Nephron (organoid): ENCODE data around the gene TRIP6.

Source experiments
- H3K27ac Mint-ChIP-seq, 3 experiments: 2 replicates each; pipeline ENCODE4 v1.8.0; 2020; ENCODE audit warnings: mixed read lengths in 3 of 3, mild to moderate bottlenecking in 2 of 3, moderate library complexity in 1 of 3
- H3K27me3 Mint-ChIP-seq: 2 replicates; pipeline ENCODE4 v1.8.0; 2021; ENCODE audit warnings: low read depth, mild to moderate bottlenecking, moderate library complexity, mixed read lengths
- H3K36me3 Mint-ChIP-seq: 2 replicates; pipeline ENCODE4 v1.8.0; 2020; ENCODE audit warnings: low read depth, mixed read lengths
- H3K4me1 Mint-ChIP-seq: 2 replicates; pipeline ENCODE4 v1.8.0; 2020; ENCODE audit warnings: mixed read lengths
- H3K4me3 Mint-ChIP-seq, 3 experiments: 2 replicates each; pipeline ENCODE4 v1.8.0; 2020; ENCODE audit warnings: mild to moderate bottlenecking in 3 of 3, mixed read lengths in 3 of 3, moderate library complexity in 2 of 3
- H3K9me3 Mint-ChIP-seq: 2 replicates; pipeline ENCODE4 v1.8.0; 2020; ENCODE audit warnings: mixed read lengths
- TF ChIP-seq, protein P1 (sequence below), 3 experiments: fragments of 200-600 bp; sonication (generic); IDR thresholded peaks; one replicate each; pipeline ENCODE4 v1.5.0; 2021; ENCODE audit warnings: antibody characterized with exemption in 3 of 3; ENCODE audit not compliant: unreplicated experiment in 3 of 3

Gene TRIP6

DNA sequence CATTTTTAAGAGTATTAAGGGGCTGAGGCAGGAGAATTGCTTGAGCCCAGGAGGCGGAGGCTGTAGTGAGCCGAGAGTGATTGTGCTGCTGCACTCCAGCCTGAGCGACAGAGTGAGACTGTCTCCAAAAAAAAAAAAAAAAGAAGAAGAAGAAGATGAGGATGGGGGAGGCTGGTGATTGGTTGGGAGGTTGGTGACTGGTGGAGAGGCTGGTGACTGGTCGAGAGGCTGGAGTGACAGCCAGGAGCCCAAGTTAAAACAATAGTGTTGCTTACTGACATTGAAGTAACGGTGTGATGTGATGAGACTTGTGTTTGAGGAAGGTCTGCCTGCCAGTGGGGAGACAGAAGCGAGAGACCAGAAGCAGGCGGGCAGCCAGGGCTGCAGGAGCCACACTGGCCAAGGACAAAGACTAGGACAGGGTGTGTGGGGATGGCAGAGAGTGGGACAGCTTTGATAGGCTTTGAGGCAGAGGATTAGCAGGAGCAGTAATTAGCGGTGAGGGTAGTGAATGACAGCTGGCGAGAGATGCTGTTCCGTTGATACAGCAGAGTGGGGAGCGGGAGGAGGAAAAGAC is 12.6 kb downstream of the TRIP6 start:
- Mint-ChIP-seq H3K9me3 (no peaks in the 10 kb centered on the region), H3K27me3 (no peaks in the 10 kb centered on the region), H3K4me1 (peaks cover 42% of the 10 kb centered on the region), H3K36me3 (peaks cover 87% of the 10 kb centered on the region), H3K27ac (peak overlapping the region in 1 of 3 experiments; percentile 10), H3K4me3 (no peak overlapping the region)
- TF ChIP-seq, protein P1, sequence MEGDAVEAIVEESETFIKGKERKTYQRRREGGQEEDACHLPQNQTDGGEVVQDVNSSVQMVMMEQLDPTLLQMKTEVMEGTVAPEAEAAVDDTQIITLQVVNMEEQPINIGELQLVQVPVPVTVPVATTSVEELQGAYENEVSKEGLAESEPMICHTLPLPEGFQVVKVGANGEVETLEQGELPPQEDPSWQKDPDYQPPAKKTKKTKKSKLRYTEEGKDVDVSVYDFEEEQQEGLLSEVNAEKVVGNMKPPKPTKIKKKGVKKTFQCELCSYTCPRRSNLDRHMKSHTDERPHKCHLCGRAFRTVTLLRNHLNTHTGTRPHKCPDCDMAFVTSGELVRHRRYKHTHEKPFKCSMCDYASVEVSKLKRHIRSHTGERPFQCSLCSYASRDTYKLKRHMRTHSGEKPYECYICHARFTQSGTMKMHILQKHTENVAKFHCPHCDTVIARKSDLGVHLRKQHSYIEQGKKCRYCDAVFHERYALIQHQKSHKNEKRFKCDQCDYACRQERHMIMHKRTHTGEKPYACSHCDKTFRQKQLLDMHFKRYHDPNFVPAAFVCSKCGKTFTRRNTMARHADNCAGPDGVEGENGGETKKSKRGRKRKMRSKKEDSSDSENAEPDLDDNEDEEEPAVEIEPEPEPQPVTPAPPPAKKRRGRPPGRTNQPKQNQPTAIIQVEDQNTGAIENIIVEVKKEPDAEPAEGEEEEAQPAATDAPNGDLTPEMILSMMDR (IDR thresholded peaks at IDR 0.05; ENCODE audit: unreplicated experiment in 3 of 3): no peak

DNA sequence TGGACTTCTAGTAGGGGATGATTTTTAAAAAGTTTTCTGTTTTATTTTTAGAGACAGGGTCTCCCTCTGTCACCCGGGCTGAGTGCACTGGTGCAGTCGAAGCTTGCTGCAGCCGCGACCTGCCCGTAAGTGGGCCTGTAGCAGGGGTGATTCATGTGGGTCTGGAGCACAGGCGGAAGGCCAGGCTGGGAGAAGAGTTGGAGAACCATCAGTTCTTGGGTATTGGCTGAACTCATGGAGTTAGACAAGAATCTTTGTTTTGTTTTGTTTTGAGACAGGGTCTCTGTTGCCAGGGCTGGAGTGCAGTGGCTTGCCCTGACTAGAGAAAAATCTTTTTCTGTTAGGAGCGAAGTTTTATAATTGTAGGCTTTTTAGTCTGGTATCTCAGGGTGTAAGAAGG is 13.5 kb downstream of the TRIP6 start:
- H3K9me3 Mint-ChIP-seq: no peaks in the 10 kb centered on the region
- no peaks in the 10 kb centered on the region for H3K27me3 Mint-ChIP-seq
- TF ChIP-seq, protein P1 (IDR thresholded peaks at IDR 0.05; ENCODE audit: unreplicated experiment in 3 of 3): no peak
- no peak overlapping the region for H3K4me3 Mint-ChIP-seq
- peak overlapping the region in 1 of 3 experiments; percentile 19 for H3K27ac Mint-ChIP-seq
- peaks cover 88% of the 10 kb centered on the region for H3K36me3 Mint-ChIP-seq
- peaks cover 39% of the 10 kb centered on the region for H3K4me1 Mint-ChIP-seq

DNA sequence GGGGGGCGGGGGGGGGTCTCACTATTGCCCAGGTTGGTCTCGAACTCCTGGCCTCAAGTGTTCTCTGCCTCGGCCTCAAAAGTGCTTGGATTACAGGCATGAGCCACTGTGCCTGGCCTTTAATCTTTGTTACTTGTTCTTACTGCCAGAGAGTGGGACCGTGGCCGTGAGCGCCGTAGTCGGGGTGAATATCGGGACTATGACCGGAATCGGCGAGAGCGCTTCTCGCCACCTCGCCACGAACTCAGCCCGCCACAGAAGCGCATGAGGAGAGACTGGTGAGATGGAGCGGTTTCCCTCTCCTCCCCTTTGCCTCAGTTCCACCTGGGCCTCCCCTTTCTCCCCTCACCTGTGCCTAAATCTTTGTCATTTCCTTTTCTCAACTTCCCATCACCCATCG is 13.9 kb downstream of the TRIP6 start:
- TF ChIP-seq, protein P1 (IDR thresholded peaks at IDR 0.05; ENCODE audit: unreplicated experiment in 3 of 3): no peak
- Mint-ChIP-seq H3K27ac (no peak overlapping the region), H3K9me3 (no peaks in the 10 kb centered on the region), H3K4me1 (peaks cover 40% of the 10 kb centered on the region), H3K4me3 (no peak overlapping the region), H3K27me3 (no peaks in the 10 kb centered on the region), H3K36me3 (peaks cover 89% of the 10 kb centered on the region)

DNA sequence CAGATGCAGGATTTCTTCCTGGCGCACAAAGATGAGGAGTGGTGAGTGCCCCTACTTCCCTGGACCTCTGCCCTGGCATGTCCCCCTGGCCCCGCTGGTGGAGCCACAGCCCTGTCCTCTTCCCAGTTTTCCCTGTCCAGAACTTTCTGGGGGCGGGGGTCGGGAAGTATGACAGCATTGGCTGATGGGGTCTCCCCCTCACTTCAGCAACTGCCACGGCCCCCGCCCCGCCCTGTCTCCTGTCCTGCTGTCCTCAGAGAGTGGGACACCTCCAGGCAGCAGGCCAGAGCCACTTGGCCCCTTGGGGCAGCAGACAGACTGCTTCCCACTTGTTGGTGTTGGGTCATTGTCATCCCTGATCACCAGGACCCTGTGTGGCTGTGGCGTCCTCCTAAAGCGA is 15.0 kb downstream of the TRIP6 start:
- Mint-ChIP-seq H3K36me3 (peaks cover 92% of the 10 kb centered on the region), H3K4me1 (peaks cover 39% of the 10 kb centered on the region), H3K27ac (no peak overlapping the region), H3K27me3 (no peaks in the 10 kb centered on the region), H3K4me3 (no peak overlapping the region), H3K9me3 (no peaks in the 10 kb centered on the region)
- TF ChIP-seq, protein P1 (IDR thresholded peaks at IDR 0.05; ENCODE audit: unreplicated experiment in 3 of 3): no peak

DNA sequence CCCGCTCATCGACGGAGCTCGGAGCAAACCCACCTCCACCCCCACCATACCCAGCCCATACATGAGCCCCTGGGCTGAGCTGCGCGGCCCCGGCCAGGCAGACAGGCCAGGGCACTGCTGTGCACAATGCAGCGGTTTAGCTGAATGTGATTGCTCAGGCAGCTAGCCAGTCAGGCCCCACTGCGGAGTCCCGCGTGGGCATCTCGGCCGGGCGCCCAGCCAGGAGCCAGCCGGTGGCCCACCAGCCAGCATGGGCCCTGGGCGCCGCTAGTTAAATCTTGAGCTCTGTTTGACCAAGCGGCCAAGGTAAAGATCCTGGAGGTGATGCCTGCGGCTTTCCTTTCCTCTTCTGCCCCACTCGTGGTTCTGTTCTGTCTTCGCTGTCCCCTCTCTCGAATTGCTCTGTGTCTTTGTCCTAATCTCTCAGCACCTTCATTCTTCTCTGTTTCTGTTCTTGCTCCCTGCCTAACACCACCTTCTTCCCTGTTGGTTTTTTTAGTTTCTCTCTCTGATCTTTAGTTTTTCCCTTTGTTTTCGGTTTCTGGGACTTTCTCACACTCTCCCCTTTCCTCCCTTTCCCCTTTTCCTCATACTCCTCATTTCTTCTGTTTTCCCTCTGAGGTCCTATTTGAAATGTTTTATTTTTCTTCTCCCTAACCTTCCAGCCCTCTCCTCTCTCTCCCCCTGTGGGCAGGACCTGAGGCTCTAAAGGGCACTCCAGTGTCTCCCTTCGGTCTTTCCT is 15.8 kb downstream of the TRIP6 start:
- Mint-ChIP-seq H3K27ac (peak overlapping the region in 1 of 3 experiments; percentile 28), H3K36me3 (peaks cover 96% of the 10 kb centered on the region), H3K27me3 (no peaks in the 10 kb centered on the region), H3K4me1 (peaks cover 43% of the 10 kb centered on the region), H3K9me3 (no peaks in the 10 kb centered on the region), H3K4me3 (no peak overlapping the region)
- TF ChIP-seq, protein P1 (IDR thresholded peaks at IDR 0.05; ENCODE audit: unreplicated experiment in 3 of 3): no peak
